ENCODE measurements around the gene KHDRBS2.
A peak's percentile ranks its signal among the peaks of the same experiment; 100 is the strongest.
"Not testable (repeated sequence)": the region's sequence is repeated elsewhere in the genome, so short reads cannot be mapped to it uniquely, and the experiment has no call there.

The KHDRBS2 gene

GRCh38 chr6:61833176-61833755, 452.8 kb downstream of the KHDRBS2 start:
- Histone ChIP-seq H3K4me1 (no peaks in the 10 kb centered on the region), H3K36me3 (no peaks in the 10 kb centered on the region), H3K9me3 (no peaks in the 10 kb centered on the region), H3K27me3 (no peaks in the 10 kb centered on the region), H3K4me3 (ENCODE audit: low read depth, low read length) (no peak overlapping the region)
- DNase-seq: no peak
- no peak for TF ChIP-seq CTCF (IDR thresholded peaks at IDR 0.05; ENCODE audit: low read depth, low read length)

- Histone ChIP-seq H3K9me3 (no peaks in the 10 kb centered on the region), H3K36me3 (no peaks in the 10 kb centered on the region), H3K27me3 (no peaks in the 10 kb centered on the region), H3K4me1 (no peaks in the 10 kb centered on the region), H3K4me3 (ENCODE audit: low read depth, low read length) (no peak overlapping the region)
- TF ChIP-seq CTCF (IDR thresholded peaks at IDR 0.05; ENCODE audit: low read depth, low read length): no peak
- no peak for DNase-seq
These were observed 468.3 kb downstream of the KHDRBS2 start for GRCh38 chr6:61817716-61818115.

GRCh38 chr6:61810047-61810446, 476.0 kb downstream of the KHDRBS2 start:
- Histone ChIP-seq H3K4me3 (ENCODE audit: low read depth, low read length) (no peak overlapping the region), H3K9me3 (no peaks in the 10 kb centered on the region), H3K4me1 (no peaks in the 10 kb centered on the region), H3K27me3 (no peaks in the 10 kb centered on the region), H3K36me3 (no peaks in the 10 kb centered on the region)
- DNase-seq: no peak
- no peak for TF ChIP-seq CTCF (IDR thresholded peaks at IDR 0.05; ENCODE audit: low read depth, low read length)

- DNase-seq: no peak
- no peaks in the 10 kb centered on the region; the same call in 1 of the 2 replicates for H3K9me3 ChIP-seq
- no peaks in the 10 kb centered on the region for H3K27me3 ChIP-seq
- no peaks in the 10 kb centered on the region for H3K4me1 ChIP-seq
- no peaks in the 10 kb centered on the region for H3K36me3 ChIP-seq
- TF ChIP-seq CTCF (IDR thresholded peaks at IDR 0.05; ENCODE audit: low read depth, low read length): peak; percentile 47
- H3K4me3 ChIP-seq (ENCODE audit: low read depth, low read length): no peak overlapping the region
These were observed 476.9 kb downstream of the KHDRBS2 start for GRCh38 chr6:61809004-61809595.

- Histone ChIP-seq H3K36me3 (no peaks in the 10 kb centered on the region), H3K9me3 (no peaks in the 10 kb centered on the region), H3K27me3 (no peaks in the 10 kb centered on the region), H3K4me1 (no peaks in the 10 kb centered on the region), H3K4me3 (ENCODE audit: low read depth, low read length) (no peak overlapping the region)
- DNase-seq: no peak
- no peak for TF ChIP-seq CTCF (IDR thresholded peaks at IDR 0.05; ENCODE audit: low read depth, low read length)
These were observed 498.0 kb downstream of the KHDRBS2 start for GRCh38 chr6:61787998-61788397.

- not testable (repeated sequence) for H3K9me3 ChIP-seq; DNase-seq; H3K4me3 ChIP-seq (ENCODE audit: low read depth, low read length); H3K27me3 ChIP-seq; H3K36me3 ChIP-seq; H3K4me1 ChIP-seq
These were observed 516.6 kb downstream of the KHDRBS2 start for GRCh38 chr6:61769446-61769845.
